Ecto neural progenitor cell (in vitro differentiated cells): ENCODE measurements around the gene CCBE1.

Experiments
- DNase-seq: peaks from one replicate; pipeline ENCODE4 v3.0.0-alpha.2; 2018; ENCODE audit warnings: low spot score

Gene CCBE1

GRCh38 chr18:59492756-59493421 is 204.3 kb downstream of the CCBE1 start:
- no peak for DNase-seq

DNA sequence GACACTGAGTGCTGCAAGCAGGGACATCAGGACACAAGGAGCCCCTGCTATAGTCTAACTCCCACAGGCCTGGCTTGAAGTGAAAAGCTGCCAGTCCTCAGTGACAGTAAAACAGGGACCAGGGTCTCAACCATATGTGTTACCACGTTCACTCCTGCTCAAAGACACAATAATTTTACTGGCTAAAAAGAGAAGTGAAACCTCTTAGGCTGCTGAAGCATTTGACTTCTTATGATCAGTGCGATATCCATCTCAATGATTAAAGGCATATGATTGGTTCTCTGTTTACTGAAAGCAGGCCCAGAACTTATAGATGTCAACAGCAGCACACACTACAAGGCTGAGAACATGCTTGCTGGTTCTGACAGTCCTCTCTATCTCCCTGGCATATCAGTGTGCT is 208.3 kb downstream of the CCBE1 start:
- no peak for DNase-seq

GRCh38 chr18:59485382-59485781 is 211.8 kb downstream of the CCBE1 start:
- no peak for DNase-seq

- no peak for DNase-seq
These were observed 212.5 kb downstream of the CCBE1 start for GRCh38 chr18:59484561-59485328.

DNA sequence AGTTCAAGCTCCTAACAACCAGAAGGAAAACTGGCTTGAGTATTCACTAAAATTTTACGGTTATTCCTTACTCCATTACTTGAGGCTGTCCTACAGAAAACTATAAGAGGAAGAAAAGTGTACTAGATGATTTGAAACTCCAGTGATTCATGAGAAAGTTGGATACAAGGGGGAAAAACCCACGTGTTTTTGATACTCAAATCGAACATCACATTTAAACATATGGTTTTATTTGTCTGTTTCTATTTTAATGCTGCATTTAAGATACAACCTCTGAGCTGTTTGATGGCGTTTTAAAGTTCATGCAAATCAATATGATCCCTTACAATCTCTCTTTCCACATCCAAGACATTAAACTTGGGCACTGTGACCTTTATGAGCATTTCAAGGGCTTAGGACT is 213.1 kb downstream of the CCBE1 start:
- DNase-seq = no peak

- no peak for DNase-seq
These were observed 215.8 kb downstream of the CCBE1 start for GRCh38 chr18:59481436-59481835.

GRCh38 chr18:59479776-59480175 is 217.4 kb downstream of the CCBE1 start:
- DNase-seq = no peak

DNA sequence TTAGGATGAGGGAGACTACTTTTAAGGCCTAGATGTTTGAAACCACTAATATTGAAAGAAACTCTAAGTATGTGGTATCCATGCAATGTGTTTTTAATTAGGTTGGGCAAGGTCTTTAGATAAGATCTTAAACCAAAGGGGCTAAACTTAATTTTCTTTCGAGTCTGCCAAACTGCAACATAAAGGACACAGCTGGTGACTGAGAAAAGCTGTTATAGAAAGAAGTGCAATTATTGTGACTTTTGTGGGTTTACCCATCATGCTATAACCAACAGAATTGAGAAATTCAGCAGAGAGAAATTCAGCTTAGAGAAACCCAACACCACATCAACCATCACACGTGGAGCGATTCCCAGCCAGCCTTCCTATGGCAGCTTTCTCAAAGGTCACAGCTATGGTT is 218.6 kb downstream of the CCBE1 start:
- no peak for DNase-seq

DNA sequence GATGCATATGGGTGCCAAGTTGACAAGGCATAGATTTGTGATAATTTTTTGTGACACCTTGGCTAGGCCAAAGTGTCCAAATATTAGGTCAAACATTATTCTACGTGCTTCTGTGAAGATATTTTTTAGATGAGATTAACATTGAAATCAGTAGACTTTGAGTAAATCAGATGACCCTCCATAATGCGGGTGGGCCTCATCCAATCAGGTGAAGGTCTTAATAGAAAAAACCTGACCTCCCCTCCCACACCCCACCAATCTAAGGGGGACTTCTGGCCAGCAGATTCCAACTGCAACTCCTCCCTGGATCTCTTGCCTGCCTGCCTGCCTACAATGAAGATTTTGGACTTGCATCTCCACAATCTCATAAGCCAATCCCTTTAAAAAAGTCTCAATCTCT is 219.4 kb downstream of the CCBE1 start:
- no peak for DNase-seq

- no peak for DNase-seq
These were observed 226.6 kb downstream of the CCBE1 start for GRCh38 chr18:59470561-59471121.

DNA sequence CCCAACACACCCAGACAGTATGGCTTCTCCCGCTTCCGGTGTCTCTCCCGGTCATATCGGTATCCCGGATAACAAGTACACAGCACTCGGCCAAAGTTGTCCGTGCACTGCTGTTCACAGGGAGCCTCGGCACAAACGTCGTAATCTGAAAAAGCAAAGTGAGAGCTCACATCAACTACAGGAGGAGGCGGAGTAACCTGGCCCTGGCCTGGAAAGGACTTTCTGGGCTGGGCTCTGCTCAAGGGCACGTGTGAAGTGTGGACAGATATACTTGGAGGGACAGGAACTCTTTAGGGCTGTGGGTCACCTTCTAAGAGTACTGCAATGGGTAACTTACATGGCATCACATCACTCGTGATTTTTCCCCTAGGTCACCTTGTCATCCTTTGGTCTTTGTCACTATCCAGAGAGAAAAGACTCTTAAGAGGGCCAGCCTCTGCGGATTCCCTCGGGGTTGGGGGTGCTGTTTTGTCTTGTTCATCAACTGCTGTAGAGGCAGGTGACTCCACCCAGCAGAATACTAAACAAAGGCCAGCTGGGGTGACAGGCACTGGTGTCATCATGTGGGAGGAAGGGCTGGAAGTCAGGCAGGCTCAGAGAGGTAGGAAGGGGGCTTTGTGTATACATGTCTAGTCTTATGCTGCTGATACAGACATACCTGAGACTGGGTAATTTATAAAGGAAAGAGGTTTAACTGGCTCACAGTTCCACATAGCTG is 227.6 kb downstream of the CCBE1 start:
- no peak for DNase-seq

GRCh38 chr18:59468821-59469220 is 228.4 kb downstream of the CCBE1 start:
- no peak for DNase-seq

GRCh38 chr18:59467497-59467896 is 229.7 kb downstream of the CCBE1 start:
- DNase-seq = no peak

DNA sequence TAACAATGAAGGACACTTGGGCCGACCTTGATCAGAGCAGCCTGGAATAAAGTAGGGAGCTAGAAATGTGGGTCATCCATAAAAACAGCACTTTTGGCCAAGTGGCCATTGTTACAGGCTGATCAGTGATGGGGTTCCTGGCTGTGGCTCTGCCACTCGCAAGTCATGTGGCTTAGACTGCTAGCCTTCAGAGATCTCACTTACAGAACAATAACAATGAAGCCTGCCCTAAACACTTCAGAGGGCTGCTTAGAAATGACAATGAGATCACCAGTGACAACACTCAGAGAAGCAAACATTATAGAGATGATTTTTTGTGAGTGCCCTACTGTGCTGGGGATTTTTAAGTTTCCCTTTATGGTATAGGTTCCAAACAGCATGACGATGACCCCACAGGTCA is 230.2 kb downstream of the CCBE1 start:
- DNase-seq = no peak

DNA sequence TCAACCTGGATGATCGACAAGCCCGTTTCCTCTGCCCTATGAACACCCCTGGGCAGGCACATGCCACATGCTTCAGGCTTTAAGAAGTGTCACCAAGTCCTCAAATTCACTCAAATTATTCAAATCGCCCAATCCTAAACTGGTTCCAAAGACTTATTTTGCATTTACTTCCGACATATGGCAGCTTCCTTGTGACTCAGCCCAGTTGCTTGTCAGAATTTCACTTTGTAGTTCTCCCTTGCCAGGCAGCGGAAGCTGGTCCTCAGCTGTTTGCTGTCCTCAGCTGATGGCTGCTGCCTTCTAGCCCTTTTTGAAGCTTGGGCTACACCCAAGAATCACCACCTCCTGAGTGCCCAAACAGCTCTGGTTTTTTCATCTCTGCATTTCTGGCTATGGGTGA is 232.7 kb downstream of the CCBE1 start:
- no peak for DNase-seq

GRCh38 chr18:59461171-59461570 is 236.1 kb downstream of the CCBE1 start:
- DNase-seq = no peak

DNA sequence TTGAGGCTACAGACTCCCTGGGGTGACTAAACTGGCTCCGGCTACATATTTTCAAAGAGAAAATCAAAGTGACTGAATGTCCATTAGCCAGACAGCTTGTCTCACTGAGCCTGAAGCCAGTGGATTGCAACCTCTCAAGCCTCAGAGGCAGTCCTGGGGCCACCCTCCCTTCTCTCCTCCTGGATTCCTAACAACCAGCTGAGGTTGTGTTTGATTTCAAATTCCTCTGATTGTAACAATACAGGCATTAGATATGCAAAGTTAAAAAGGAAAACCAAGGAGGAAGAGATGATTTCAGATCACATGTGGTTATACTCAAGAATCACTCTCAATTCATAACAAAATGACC is 237.2 kb downstream of the CCBE1 start:
- no peak for DNase-seq

DNA sequence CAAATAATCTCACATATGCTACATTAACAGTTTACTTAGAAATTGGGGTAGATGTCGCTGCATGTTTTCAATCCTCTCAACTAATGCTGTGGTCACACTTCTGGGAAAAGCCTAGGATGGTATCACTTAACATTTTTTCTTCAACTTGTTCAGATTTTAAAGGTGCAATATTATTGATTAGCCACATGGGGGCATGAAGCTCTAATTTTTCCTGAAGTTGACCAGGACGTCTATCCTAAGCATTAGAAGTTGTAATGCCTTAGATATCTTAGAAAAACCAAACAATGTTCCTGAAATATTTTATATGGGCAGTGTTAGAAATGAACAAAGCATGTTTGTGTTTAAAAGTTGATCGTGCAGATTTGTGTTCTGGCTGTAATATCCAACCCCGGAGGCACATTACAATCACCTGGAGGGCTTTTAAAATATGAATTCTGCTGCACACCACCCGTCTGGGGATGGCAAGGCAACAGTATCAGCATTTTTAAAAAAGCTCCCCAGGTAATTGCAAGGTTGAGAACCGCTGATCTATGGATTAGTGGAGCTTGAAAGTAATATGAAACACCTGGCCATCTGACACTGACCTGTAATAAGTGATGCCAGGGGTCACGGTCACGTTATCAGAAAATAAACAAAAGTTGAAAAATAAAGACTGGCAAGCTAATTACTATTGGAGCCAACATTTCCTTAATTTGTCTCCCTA is 237.7 kb downstream of the CCBE1 start:
- no peak for DNase-seq

DNA sequence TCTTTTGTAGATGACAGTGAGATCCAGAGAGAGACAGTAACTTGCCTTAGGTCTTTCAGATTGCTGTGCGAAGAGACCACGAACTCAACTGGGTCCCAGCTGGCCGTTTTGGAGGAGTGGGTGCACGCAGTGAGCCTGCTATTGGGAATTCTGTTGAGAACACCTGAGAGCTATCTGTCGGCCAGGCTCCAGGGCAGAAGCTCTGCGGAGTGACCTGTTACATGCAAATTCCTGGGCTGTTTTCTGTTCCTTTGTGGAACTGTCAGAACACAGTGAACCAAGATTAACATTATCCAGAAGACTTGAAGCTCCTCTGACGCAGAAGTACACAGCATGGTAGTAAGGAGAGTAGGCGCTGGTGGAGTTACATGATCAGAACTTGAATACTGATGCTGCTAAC is 238.6 kb downstream of the CCBE1 start:
- no peak for DNase-seq

DNA sequence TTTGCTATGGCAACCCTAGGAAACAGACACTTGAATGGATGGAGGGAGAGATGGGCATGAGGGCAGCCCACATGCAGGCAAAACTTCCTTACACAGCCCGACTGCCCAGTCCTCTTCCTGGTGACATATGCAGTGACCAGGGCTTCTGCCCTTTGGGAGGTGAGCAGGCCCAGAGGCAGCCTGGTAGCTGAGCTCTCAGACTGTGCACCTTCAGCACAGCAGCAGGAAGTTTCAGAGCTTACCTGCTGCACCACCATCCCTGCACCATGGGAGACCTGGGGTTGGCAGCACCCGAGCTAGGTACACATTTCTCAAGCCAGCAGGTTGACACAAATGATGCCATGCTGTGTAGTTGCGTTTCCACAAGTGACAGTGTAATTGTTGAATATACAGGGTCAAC is 240.6 kb downstream of the CCBE1 start:
- no peak for DNase-seq

DNA sequence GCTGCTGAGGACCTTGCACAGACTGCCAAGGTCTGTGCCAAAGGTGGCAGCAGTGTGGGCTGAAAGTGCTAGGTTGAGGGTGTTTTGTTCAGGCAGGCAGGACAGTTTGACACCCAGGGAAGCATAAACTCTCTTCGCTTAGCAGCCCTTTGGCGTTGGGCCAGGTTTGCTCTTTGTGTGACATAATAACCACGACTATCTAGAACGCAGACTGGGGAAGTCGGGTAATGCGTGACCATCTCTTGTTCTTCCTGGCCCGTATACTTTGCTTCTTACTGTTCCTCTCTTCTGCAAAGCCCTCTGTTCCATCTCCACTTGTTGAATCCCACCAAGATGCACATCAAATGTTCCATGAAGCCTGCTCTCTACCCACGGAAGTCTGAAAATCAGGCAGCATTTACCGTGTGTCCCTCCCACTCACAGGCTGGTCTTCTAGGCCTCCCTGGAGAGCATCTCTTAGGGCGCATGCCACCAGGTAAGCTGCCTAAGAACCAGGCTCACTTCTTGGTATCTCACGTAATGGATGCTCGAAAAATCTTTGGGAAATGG is 241.4 kb downstream of the CCBE1 start:
- no peak for DNase-seq
